RWPE2 (cell line): ENCODE measurements around the gene ARID2.
A peak's percentile ranks its signal among the peaks of the same experiment; 100 is the strongest.

Experiments
- ATAC-seq: fragments of 200-7000 bp; cut with Tn5 transposase; 3 replicates; pipeline ENCODE4 v1.9.1; 2021; ENCODE audit warnings: low read depth
- DNase-seq: peaks from one replicate; pipeline ENCODE4 v3.0.0-alpha.2; 2020; ENCODE audit warnings: low spot score
- H3K27ac ChIP-seq: fragments of 450-650 bp; 2 replicates; pipeline ENCODE4 v1.5.1; 2017; ENCODE audit warnings: mild to moderate bottlenecking; ENCODE audit not compliant: poor library complexity, severe bottlenecking
- H3K27me3 ChIP-seq: fragments of 250-450 bp; sonication (Bioruptor Pico); 2 replicates; pipeline ENCODE4 v1.5.1; 2021; ENCODE audit warnings: mild to moderate bottlenecking, moderate library complexity; ENCODE audit not compliant: insufficient read depth, poor library complexity, severe bottlenecking
- H3K36me3 ChIP-seq: fragments of 250-450 bp; sonication (Bioruptor Pico); 2 replicates; pipeline ENCODE4 v1.5.1; 2020; ENCODE audit warnings: low read depth, mild to moderate bottlenecking, moderate library complexity
- H3K4me1 ChIP-seq: fragments of 250-450 bp; sonication (Bioruptor Pico); 2 replicates; pipeline ENCODE4 v1.5.1; 2021; ENCODE audit warnings: mild to moderate bottlenecking, moderate library complexity; ENCODE audit not compliant: insufficient read depth, poor library complexity, severe bottlenecking
- H3K4me3 ChIP-seq: fragments of 250-450 bp; sonication (Bioruptor Pico); 2 replicates; pipeline ENCODE4 v1.5.1; 2021; ENCODE audit warnings: mild to moderate bottlenecking, moderate library complexity; ENCODE audit not compliant: severe bottlenecking
- H3K9me3 ChIP-seq: fragments of 250-450 bp; sonication (Bioruptor Pico); 2 replicates; pipeline ENCODE4 v1.5.1; 2021; ENCODE audit warnings: mild to moderate bottlenecking, moderate library complexity; ENCODE audit not compliant: severe bottlenecking
- CTCF ChIP-seq: fragments of 450-650 bp; IDR thresholded peaks from one replicate; pipeline ENCODE4 v1.5.1; 2017; ENCODE audit warnings: mild to moderate bottlenecking, moderate library complexity; ENCODE audit not compliant: poor library complexity, severe bottlenecking

Gene ARID2

GRCh38 chr12:45730084-45730347 lies 510 bp downstream of the ARID2 start:
- Histone ChIP-seq H3K36me3 (peaks cover 37% of the 10 kb centered on the region), H3K4me3 (peak overlapping the region; percentile 69), H3K27me3 (no peaks in the 10 kb centered on the region), H3K27ac (peak overlapping the region; percentile 93), H3K9me3 (no peaks in the 10 kb centered on the region), H3K4me1 (peaks cover 22% of the 10 kb centered on the region)
- TF ChIP-seq CTCF, result no peak
- ATAC-seq, result no peak
- no peak for DNase-seq

- Histone ChIP-seq H3K4me3 (peak overlapping the region; percentile 69), H3K36me3 (peaks cover 38% of the 10 kb centered on the region), H3K9me3 (no peaks in the 10 kb centered on the region), H3K27me3 (no peaks in the 10 kb centered on the region), H3K27ac (peak overlapping the region; percentile 93), H3K4me1 (peaks cover 17% of the 10 kb centered on the region)
- TF ChIP-seq CTCF, result no peak
- peak; percentile 45 for DNase-seq
- no peak for ATAC-seq
Observed at GRCh38 chr12:45730348-45731189, 1.1 kb downstream of the ARID2 start.

- no peaks in the 10 kb centered on the region for H3K9me3 ChIP-seq
- peaks cover 39% of the 10 kb centered on the region for H3K36me3 ChIP-seq
- H3K27ac ChIP-seq, result peak overlapping the region; percentile 93
- ATAC-seq (no peak), DNase-seq (no peak)
- H3K27me3 ChIP-seq, result no peaks in the 10 kb centered on the region
- TF ChIP-seq CTCF, result no peak
- peaks cover 17% of the 10 kb centered on the region for H3K4me1 ChIP-seq
- H3K4me3 ChIP-seq, result peak overlapping the region; percentile 69
Observed at GRCh38 chr12:45731190-45731775, 1.8 kb downstream of the ARID2 start.

GRCh38 chr12:45732250-45732649 lies 2.7 kb downstream of the ARID2 start:
- Histone ChIP-seq H3K27ac (peak overlapping the region; percentile 93), H3K36me3 (peaks cover 49% of the 10 kb centered on the region), H3K4me1 (peaks cover 17% of the 10 kb centered on the region), H3K9me3 (peaks cover 6% of the 10 kb centered on the region), H3K4me3 (peak overlapping the region; percentile 69), H3K27me3 (no peaks in the 10 kb centered on the region)
- ATAC-seq, result no peak
- no peak for DNase-seq
- TF ChIP-seq CTCF, result no peak

GRCh38 chr12:45732936-45733335 lies 3.4 kb downstream of the ARID2 start:
- no peak for DNase-seq
- TF ChIP-seq CTCF, result no peak
- H3K4me1 ChIP-seq, result peaks cover 17% of the 10 kb centered on the region
- H3K4me3 ChIP-seq, result no peak overlapping the region
- no peak overlapping the region for H3K27ac ChIP-seq
- ATAC-seq, result no peak
- peaks cover 6% of the 10 kb centered on the region for H3K9me3 ChIP-seq
- H3K36me3 ChIP-seq, result peaks cover 51% of the 10 kb centered on the region
- no peaks in the 10 kb centered on the region for H3K27me3 ChIP-seq
